ENCODE data around the gene CITED2.

DNA sequence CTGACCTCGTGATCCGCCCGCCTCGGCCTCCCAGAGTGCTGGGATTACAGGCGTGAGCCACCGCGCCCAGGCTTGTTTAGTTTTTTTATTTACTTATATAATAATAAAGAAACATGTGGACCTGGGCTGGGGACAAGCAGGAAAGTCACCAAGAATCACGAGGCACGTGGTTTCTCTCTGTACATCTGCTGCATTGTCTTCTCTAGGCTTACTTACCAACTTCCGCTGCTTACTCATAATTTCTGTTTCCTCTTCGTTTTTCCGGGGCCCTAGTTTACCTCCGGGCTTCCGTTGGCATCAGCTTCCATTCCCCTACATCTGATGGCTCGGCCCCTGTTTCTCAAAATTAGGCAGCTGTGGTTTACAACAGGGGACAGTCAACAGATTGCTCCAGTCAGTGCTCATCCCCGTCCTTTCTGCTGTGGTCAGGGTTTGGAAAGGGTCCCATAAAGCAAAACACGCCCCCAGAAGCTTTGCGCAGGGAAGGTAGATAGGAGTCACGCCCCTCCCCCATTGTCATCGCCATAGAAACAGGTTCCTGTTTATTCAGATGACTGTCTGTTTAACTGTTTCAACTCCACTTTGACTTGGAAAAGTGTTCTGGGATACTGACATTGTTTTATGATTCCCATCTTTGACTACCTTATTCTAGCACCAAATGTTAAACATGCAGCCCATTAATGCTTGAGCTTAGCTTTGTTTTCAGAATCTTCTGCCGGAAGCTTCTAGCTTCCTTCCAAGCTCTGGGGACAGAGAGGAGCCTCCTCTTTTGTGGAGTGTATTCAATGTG, 50.7 kb downstream of the CITED2 start:
- TF ChIP-seq CTCF (IDR thresholded peaks at IDR 0.05) (no peak), POLR2A (IDR thresholded peaks at IDR 0.05) (no peak)
